GM21825 (cell line): ENCODE data around the gene OMP.

Experiments
- ATAC-seq: cut with Tn5 transposase; IDR thresholded peaks from one replicate; pipeline ENCODE4 v1.9.1; 2021; ENCODE audit warnings: mild to moderate bottlenecking, moderate library complexity; ENCODE audit not compliant: unreplicated experiment

The OMP gene

DNA sequence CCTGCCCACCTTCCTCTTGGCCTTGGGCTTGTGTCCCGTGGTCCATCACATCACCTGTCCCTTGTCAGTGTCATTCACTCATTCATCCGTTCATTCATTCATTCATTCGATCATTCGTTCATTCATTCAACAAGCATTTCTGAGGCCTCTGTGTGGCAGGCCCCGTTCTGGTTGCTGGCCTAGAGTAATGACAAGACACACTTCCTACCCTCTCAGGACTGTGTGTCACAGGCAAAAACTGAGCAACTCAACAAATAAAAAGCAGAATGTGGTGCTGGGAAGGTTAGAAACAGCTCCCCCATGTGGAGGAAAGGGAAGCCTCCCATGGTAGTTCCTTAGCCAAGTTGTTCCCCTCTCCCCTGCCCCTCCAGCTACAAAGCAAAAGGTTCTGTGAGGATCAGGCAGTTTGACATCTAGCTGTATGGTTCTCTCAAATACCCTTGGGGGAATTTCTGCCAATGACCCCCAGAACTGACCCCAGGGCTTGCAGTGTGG lies 1.6 kb upstream of the OMP start:
- ATAC-seq, result no peak

DNA sequence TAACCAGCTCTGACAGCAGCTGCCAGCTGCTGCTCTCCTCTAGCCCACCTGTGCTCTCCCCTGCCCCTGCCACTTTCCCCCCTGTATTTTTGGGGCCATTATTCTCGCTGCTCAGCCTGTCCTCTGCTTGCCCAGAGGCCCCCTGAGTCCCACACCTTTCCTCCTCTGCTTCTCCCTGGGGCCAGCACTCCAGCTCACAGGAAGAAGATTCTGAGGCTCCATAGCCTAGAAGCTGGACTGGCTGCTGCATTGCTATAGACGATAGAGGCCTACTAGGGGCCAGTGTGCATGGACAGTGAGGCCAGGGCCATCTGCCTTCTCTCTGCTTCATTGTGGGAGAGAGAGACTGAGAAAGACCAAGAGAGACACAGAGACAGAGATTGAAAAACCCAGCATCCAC lies 679 bp downstream of the OMP start:
- ATAC-seq, result no peak

DNA sequence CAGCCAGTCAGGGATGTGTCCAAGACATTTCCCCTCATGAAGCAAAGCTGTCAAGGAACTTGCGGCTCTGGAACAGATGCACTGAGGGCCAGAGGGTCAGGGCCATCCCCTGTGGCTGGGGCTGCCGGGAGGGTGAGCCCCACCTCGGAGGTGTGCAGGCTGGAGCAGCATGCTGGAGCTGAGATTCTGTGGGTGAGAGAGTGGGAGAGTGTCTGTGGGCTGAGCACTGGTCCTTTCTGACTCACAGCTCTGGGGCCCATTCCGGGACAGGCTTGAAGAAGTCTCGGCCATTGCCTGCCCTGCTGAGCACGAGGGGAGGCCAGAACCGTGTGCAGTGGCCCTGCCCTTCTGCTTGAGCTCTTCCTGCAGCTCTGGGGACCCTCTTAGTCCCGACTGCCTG lies 2.1 kb downstream of the OMP start:
- ATAC-seq, result no peak

DNA sequence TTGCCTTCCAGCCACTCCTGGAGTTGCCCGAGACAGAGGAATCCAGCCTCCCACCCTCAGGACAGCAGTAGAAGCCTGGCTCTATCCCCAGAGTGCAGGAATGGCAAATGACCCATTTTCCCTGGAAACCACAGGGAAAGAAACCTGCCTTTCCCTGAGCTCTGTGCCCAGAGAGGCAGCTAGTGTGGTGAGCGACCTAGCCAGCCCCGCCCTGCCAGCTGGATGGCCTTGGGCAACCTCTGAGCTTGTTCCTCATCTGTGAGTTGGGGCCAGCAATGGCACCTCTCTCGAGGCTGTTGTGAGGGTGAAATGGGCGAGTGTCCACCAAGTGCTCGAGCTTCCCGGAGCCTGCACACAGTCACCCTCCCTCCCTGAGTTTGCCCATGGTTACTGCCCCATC lies 3.7 kb downstream of the OMP start:
- ATAC-seq, result no peak

DNA sequence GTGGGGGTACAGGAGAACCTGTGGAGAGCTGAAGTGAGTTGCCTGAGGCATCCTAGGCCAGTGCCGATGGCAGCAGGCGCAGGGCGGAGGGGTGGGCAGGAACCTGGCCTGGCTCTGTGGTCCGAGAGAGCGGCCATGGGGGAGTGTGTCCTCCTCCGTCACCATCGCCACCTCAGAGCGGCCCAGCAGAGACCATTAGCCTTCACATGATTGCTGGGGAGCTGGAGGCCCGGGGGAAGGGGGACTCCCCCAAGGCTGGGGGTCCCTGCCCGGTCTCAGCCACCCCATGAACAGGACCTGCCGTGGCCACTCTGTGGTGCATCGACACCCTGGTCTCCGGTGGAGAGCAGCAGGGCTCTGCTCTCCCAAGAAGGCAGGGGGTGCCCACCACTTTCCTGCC lies 4.1 kb downstream of the OMP start:
- no peak for ATAC-seq

DNA sequence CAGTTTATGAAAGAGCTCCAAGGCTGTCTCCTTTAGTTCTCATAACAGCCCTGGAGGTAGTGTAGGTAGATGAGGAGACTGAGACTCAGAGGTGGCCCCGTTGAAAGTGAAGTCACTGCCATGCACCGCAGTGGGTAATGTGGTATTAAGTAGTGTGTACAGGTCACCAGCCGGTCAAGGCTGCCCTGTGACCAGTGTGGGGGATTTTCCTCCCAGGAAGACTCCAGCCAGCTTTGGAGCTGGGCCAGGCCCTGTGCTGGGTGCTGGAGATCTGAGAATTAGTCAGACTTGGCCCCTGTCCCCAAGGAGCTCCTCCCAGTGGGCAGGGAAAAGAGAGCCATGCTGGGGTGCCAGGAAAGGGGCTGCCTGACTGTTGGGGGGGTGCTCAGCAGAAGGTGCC lies 5.3 kb downstream of the OMP start:
- no peak for ATAC-seq

DNA sequence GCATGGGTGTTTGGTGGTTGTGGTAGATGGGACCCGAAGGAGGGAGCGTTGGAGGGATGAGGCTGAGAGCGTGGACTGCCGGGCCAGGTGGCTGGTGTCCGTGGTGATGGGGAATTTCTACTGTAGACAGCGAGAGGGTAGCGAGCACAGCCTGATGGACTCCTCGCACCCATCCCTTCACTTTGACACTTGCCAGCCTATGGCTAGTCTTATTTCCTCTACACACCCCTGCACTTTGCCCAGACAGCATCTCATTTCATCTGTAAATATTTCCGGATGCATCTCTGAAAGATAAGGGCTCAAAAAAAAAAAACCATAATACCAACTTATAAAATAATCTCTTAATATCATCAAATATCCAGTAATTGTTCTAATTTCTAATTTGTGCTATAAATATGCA lies 5.8 kb downstream of the OMP start:
- ATAC-seq, result no peak

DNA sequence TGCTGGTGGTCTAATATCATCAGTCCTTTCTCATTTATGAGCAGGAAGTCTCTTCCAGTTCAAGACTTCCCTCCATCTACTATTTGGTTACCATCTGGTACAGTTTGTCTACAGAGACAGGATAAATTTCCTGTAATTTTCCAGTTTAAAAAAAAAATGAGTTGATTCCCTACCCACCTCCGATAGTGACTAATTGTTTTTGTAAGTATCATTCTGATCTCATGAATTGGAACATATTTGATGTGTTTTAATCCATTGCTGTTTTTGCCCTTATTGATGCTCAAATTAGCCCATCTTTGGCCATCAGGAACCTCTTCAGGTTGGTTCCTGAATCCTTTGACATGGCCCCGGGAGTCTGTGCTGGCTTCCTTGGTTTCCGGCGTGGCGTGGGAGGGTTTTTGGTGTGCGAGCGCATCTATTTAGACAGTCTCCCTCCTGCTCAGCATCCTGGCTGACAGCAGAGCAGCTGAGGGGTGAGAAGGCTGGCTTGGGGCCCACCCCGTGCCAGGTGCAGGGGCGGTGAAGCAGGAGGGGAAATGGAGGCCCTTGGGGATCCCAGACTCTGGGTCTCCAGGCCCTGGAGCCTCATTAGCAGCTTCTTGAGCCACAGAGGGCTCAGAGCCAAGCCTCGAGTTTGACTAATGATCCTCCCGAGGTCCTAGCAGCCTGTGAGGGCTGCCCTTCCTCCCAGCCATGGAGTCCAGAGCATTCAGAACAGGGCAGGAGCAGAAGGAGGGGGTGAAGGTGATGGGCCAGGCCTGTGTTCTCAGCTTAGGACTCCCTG lies 6.8 kb downstream of the OMP start:
- no peak for ATAC-seq

DNA sequence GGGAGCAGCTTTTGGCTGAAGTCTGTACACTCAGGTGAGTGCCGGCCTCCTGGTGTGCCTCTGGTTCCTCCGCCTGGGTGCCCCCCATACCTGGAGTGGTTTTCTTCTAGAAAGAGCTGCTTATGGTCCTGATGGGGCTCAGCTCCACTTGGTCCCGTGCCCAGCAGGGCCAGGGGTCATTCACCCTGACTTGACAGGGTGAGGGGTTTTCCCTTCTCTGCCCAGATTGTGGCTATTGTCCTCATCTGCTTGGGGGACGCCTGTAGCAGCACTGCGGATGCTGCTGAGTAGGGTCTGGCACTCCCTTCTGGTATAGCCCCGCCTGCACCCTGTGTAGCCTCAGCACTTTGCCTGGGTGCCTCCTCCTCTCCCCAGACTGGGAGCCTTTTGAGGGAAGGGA lies 8.2 kb downstream of the OMP start:
- ATAC-seq, result no peak

DNA sequence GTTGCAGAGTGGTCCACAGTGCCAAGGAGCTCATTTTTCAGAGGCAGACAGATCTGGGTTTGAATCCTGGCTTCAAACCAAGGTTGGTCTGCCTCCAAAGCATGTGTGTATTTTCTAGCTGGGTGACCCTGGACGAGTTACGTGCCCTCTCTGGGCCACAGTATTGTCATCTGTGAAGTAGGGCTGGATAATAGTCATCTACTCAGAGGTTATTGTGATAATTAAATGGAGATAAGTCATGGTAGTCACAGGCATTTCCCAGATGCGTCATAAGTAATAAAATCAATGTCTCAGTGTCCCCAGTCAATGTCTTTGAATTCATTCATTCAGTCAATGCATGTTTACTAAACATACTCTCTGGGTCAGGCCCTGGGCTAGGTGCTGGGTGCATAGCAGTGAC lies 8.6 kb downstream of the OMP start:
- no peak for ATAC-seq

DNA sequence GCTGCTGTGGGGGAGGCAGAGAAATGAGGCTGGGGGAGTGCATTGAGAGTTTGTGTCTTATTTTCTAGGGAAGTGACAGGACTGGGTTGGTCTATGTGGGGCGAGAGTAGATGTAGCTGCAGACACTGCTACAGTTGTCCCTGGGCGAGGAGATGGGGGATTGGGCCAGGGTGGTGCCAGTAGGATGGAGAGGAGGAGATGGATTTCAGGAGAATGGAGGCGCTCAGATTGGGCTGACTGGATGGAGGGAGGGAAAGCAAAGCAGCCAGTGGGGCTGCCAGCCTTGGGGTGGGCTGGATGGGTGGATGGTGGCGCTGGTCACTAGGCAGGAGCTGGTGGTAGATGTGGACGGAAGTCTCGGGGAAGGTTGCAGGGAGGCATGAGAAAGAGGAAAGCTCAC lies 9.3 kb downstream of the OMP start:
- ATAC-seq, result no peak

DNA sequence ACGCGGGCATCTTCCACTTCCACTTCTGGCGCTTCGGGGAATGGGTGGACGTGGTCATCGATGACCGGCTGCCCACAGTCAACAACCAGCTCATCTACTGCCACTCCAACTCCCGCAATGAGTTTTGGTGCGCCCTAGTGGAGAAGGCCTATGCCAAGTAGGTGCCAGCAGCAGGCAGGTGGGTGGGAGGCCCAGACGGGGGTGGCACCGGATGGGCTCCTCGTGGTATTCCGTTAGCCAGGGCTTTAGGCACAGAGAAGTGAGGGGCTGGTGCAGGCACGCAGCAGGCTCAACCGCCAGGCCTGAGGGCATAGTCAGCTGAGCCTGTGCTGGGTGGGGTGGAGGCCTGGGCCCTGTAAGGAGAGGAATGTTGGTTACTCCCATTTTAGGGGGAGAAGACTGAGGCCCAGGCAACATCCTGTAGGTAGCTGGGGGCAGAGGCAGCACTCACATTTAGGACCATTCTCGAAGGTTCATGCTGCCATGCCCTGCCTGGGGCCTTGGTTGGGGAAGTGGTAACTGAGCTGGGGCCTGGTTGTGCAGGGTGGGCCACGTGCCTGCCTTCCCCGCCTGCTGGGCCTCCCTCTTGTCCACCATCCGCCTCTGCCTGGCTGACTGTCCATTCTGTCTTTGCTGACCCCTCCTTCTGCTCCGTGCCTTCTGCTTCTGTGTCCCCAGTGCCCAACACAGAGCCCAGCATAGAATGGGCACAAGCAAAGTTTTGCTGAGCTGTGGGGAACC lies 10.2 kb downstream of the OMP start:
- ATAC-seq, result no peak

DNA sequence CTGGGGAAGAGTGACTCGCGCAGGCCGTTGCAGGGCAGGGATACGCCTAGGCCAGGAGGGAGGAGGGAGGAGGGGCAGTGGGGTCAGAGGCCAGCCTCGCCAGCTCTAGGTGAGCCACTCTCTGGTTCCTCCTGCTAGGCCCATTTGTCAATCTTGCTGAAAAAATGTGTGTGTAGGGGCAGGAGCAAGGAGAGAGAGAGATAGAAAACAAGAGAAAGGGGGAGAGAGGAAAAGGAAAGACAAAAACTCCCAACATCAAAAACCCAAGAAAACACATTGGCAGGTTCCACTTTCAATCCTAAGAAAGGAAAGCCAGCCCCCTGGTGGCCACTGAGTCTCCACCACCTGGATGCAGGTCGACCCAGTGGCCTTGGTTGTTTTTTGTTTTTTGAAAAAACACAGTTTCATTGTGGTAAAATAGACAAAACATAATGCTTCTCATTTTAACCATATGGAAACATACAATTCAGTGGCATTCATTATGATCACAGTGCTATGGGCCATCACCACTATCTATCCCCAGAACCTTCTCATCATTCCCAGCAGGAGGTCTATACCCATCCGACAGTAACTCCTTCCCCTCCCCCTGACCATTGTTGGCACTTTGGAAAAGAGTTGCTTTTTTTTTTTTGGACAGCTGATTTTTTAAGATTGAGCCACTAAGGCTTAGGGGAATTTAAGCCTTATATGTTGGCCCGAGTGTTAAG lies 10.9 kb downstream of the OMP start:
- ATAC-seq, result no peak

DNA sequence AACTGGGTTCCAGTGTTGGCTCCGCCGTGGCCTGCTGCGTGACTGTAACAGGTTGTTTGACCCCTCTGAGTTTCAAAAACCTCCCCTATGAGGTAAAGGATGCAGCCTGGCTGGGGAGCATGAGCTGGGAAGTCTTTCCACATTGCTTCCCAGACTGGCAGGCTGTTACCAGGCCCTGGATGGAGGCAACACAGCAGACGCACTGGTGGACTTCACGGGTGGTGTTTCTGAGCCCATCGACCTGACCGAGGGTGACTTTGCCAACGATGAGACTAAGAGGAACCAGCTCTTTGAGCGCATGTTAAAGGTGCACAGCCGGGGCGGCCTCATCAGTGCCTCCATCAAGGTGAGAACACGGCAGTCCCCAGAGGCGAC lies 11.4 kb downstream of the OMP start:
- ATAC-seq, result no peak

DNA sequence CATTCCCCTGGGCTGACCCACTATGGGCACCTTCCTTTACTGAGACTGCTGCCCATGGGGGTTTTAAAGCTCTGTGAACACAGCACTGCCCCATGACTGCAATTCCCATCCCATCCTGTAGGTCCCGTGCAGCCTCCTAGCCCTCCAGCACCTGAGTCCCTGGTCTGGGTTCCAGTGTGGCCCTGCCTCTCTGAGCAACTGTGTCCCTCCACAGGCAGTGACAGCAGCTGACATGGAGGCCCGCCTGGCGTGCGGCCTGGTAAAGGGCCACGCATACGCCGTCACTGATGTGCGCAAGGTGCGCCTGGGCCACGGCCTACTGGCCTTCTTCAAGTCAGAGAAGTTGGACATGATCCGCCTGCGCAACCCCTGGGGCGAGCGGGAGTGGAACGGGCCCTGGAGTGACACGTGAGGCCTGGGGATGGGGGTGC lies 12.6 kb downstream of the OMP start:
- ATAC-seq, result no peak

DNA sequence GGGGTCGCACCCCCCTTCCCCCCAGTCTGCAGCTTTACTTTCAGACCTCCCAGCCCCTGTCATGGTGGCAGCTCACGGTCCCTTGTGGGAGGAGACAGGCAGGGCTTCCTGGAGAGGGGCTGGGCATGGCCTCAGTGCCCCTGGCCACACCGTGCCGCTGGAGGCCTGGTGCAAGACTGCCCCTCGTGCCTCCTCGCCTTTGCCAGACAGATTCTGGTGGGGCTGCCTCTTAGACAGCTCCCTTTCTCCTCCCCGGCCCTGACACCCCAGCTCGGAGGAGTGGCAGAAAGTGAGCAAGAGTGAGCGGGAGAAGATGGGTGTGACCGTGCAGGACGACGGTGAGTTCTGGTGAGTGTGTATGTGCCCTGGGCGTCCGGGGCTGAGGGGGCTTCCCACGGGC lies 13.3 kb downstream of the OMP start:
- no peak for ATAC-seq

DNA sequence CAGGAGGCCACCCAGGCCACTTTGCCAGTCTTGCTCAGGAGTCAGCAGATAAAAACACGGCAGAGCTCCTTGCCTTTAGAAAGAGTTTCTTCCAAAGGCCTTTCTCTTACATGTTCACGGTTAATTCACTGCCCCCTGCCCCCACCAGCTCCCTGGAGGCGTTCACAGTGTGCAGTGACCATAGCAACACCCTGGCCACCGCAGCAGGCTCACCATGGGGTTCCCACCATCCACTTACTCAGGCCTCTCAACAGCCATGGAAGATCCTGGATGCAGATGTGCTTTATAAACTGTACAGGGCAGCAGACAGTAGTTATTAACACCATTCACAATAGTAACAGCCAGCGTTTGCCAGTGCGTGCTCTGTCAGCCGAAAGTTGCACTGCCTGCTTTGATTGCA lies 14.9 kb downstream of the OMP start:
- ATAC-seq, result no peak

DNA sequence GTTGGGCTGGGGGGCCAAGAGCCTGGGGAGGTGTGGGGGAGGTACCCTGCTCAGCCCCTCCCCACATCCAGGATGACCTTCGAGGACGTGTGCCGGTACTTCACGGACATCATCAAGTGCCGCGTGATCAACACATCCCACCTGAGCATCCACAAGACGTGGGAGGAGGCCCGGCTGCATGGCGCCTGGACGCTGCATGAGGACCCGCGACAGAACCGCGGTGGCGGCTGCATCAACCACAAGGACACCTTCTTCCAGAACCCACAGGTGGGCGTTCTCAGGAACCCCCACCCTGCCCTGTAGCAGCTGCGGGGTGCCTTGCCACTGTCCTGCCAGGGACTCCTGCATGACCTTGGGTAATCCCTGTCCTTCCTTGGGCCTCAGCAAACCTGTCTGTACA lies 15.4 kb downstream of the OMP start:
- no peak for ATAC-seq

DNA sequence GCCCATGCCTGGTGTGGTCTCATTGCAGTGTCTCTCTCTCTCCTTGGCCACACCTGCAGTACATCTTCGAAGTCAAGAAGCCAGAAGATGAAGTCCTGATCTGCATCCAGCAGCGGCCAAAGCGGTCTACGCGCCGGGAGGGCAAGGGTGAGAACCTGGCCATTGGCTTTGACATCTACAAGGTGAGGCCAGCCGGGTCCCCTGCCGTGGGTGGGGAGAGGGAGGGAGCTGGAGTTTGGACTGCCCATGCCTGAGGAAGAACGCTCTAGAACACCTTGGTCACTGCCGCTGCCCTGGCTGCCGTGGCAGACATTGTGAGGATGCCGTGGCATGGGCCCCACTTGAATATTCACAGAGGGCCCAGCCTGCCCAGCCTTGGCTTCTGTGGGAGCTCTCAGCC lies 16.3 kb downstream of the OMP start:
- ATAC-seq, result no peak

DNA sequence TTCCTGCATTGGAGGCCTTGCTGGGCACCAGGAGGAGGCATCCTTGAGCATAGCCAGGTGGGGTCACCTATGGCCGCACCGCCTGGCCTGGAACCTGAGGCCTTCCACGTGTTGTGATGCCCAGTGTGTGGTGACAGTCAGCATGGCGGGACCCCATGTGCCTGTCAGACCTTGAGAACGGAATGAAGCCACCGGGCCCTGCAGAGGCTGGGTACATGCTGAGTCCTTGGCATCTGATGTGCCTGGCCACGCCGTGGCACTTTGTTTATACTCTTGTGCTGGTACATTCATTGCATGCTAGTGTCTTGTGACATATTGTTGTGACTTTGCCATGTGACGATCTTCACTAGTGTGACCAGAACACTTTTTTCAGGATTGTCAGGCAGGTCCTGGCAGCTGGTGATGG lies 16.9 kb downstream of the OMP start:
- no peak for ATAC-seq

DNA sequence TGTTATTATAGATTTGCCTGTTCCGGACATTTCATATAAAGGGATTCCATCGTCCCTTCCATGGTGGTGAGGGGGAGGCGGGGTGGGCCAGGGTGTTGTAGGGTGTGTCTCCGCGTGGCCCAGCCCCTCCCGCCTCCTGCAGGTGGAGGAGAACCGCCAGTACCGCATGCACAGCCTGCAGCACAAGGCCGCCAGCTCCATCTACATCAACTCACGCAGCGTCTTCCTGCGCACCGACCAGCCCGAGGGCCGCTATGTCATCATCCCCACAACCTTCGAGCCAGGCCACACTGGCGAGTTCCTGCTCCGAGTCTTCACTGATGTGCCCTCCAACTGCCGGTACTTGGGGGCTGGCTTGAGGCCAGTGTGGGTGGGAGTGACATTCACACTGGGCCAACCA lies 17.9 kb downstream of the OMP start:
- no peak for ATAC-seq

DNA sequence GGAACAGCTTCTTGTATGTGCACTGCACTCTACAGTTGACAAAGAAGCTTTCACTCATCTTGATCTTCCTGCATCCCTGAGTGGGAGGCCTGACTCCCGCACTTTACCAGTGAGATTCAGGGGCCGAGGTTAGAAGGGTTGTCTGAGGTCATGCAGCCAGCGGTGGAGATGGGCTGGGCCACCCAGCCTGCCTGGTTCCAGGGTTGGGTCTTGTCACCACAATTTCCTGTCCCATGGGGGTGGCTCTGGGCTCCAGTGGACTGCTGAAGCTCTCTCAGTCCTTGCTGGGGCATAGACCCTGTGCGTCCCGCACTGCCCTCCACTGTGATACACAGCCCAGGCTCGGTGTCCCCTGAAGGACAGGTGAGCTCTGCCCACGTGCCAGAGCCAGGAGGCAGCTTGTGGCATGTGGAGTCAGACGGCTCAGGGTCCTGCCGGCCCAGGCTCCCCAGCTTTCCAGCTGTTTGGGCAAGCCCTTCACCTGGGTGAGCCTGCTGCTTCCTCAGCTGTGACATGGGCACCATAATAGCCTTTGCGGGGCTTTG lies 18.5 kb downstream of the OMP start:
- ATAC-seq, result no peak
